Head of caudate nucleus (tissue), 42 donors: ENCODE data around the gene GRID1.
"Not testable (repeated sequence)": the region's sequence is repeated elsewhere in the genome, so short reads cannot be mapped to it uniquely, and the experiment has no call there.

Experiments used
- DNase-seq, 42 donors: peaks; one replicate each; pipeline versions ENCODE4 v3.0.0 to v3.0.0-alpha.2; 2020 to 2021; ENCODE audit warnings: mixed read lengths in 7 of 42
- intact Hi-C: fragments of 100-400 bp; cut with DNase I; formaldehyde crosslinking; loops from one replicate; pipeline ENCODE4 v1.15.0; 2022

Gene GRID1

GRCh38 chr10:86053675-86054074 is 312.9 kb downstream of the GRID1 start:
- intact Hi-C loops, result no loop called here
- peak in 1 of 42 donors; percentile 0 for DNase-seq

- no peak for DNase-seq
- intact Hi-C loops, result no loop called here
Observed at GRCh38 chr10:86051586-86051985, 315.0 kb downstream of the GRID1 start.

- peak in 2 of 42 donors; percentile 3 to 12 for DNase-seq
- intact Hi-C loops, result no loop called here
Observed at GRCh38 chr10:86049442-86049841, 317.2 kb downstream of the GRID1 start.

GRCh38 chr10:86048973-86049372 is 317.6 kb downstream of the GRID1 start:
- peak in 2 of 42 donors; percentile 6 to 8 for DNase-seq
- intact Hi-C loops, result no loop called here

GRCh38 chr10:86048571-86048970 is 318.0 kb downstream of the GRID1 start:
- intact Hi-C loops, result no loop called here
- peak in 2 of 42 donors; percentile 3 to 10 for DNase-seq

GRCh38 chr10:86047588-86047987 is 319.0 kb downstream of the GRID1 start:
- peak in 1 of 42 donors; percentile 1 for DNase-seq
- intact Hi-C loops, result no loop called here

GRCh38 chr10:86046845-86047460 is 319.6 kb downstream of the GRID1 start:
- intact Hi-C loops, result no loop called here
- peak in 6 of 42 donors; percentile 22 to 59 (median 38) for DNase-seq

GRCh38 chr10:86045896-86046295 is 320.7 kb downstream of the GRID1 start:
- DNase-seq, result peak in 1 of 42 donors; percentile 15
- intact Hi-C loops, result no loop called here

GRCh38 chr10:86044029-86044428 is 322.6 kb downstream of the GRID1 start:
- DNase-seq, result no peak

GRCh38 chr10:86043236-86043635 is 323.4 kb downstream of the GRID1 start:
- intact Hi-C loops, result no loop called here
- peak in 2 of 42 donors; percentile 11 to 17 for DNase-seq

More at GRCh38 chr10:86044029-86044428, 322.6 kb downstream of the GRID1 start:
- intact Hi-C loops, result no loop called here

GRCh38 chr10:86042161-86042560 is 324.4 kb downstream of the GRID1 start:
- DNase-seq, result peak in 2 of 42 donors; percentile 1 to 9
- intact Hi-C loops, result no loop called here

- intact Hi-C loops, result no loop called here
- peak in 2 of 42 donors; percentile 3 to 10 for DNase-seq
Observed at GRCh38 chr10:86041116-86041515, 325.5 kb downstream of the GRID1 start.

- no peak for DNase-seq
- intact Hi-C loops, result no loop called here
Observed at GRCh38 chr10:86038371-86038770, 328.2 kb downstream of the GRID1 start.

- intact Hi-C loops, result no loop called here
- DNase-seq, result peak in 4 of 42 donors; percentile 11 to 59 (median 25)
Observed at GRCh38 chr10:86037096-86037495, 329.5 kb downstream of the GRID1 start.

GRCh38 chr10:86036544-86036831 is 330.1 kb downstream of the GRID1 start:
- no peak for DNase-seq
- intact Hi-C loops, result no loop called here

GRCh38 chr10:86035791-86036543 is 330.6 kb downstream of the GRID1 start:
- intact Hi-C loops, result no loop called here
- no peak for DNase-seq

- intact Hi-C loops, result no loop called here
- DNase-seq, result no peak
Observed at GRCh38 chr10:86034710-86035109, 331.9 kb downstream of the GRID1 start.

GRCh38 chr10:86033581-86033980 is 333.0 kb downstream of the GRID1 start:
- DNase-seq, result no peak
- intact Hi-C loops, result no loop called here

- intact Hi-C loops, DNase-seq: not testable (repeated sequence)
Observed at GRCh38 chr10:86032087-86032486, 334.5 kb downstream of the GRID1 start.

- intact Hi-C loops, result no loop called here
- DNase-seq, result no peak
Observed at GRCh38 chr10:86030312-86030711, 336.3 kb downstream of the GRID1 start.

GRCh38 chr10:86027346-86027745 is 339.2 kb downstream of the GRID1 start:
- intact Hi-C loops, result no loop called here
- DNase-seq, result peak in 1 of 42 donors; percentile 10
